Stimulated activated CD8-positive, alpha-beta memory T cell treated with anti-CD3 and anti-CD28 coated beads, Interleukin-15, amount 100 ng/mL, for 48 hours (primary cell): Measurements from ENCODE around the gene F8.

Experiments used
- DNase-seq, 2 donors: peaks; one replicate each; pipeline ENCODE4 v3.0.0-alpha.2; 2020; ENCODE audit warnings: low read depth in 2 of 2

F8 gene

DNA sequence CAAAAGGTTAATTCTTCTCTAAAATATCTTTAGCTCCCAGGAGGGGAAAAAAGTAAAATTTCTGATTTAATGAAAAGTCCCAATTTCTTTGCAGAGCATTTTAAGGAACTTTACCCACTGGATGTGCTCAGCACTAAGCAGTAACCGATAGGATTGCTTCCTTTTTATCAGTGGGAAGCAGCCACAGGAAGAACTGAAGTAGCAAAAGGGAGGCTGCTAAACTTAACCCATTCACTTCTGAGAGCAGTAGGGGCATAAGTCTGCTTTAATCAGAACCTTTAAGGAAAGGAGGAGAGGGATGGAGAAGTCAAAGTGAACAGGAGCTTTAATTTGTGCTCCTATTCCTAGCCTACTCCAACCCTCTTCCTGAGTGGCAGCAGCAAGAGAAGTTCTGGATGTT, at the start of gene F8:
Gene F8 (minus strand): TSS at position 139 of the 400 bp plus-strand sequence. CDS start 171 bp downstream, outside the sequence.
- no peak for DNase-seq

DNA sequence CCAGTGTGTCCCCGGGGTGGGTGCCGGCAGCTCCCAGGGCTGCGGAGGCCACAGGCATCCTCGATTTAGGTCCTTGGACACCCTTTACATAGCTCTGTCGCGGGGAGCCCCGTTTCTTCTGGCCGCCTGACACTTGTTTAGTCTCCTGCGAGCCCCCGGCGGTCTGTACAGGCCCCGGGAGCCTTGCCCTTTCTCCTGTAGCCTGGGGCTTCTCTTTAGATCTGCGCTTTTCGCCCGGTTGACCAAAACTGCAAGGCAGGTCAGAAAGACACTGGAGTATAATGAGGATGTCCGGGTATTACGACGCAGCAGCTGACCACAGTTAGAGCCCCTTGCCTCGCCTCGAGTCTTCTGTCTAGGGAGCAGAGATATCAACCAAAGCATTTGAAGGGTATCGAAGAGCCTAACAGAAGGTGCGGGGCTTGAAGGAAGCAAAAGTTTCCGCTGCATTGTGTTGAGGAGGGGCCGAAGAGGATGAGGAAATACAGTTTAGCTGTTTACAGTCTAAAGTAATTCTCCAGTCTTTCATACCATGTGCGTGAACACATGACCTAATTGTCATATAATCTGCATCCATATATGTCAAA, 49.3 kb upstream of the F8 start:
- DNase-seq: no peak

DNA sequence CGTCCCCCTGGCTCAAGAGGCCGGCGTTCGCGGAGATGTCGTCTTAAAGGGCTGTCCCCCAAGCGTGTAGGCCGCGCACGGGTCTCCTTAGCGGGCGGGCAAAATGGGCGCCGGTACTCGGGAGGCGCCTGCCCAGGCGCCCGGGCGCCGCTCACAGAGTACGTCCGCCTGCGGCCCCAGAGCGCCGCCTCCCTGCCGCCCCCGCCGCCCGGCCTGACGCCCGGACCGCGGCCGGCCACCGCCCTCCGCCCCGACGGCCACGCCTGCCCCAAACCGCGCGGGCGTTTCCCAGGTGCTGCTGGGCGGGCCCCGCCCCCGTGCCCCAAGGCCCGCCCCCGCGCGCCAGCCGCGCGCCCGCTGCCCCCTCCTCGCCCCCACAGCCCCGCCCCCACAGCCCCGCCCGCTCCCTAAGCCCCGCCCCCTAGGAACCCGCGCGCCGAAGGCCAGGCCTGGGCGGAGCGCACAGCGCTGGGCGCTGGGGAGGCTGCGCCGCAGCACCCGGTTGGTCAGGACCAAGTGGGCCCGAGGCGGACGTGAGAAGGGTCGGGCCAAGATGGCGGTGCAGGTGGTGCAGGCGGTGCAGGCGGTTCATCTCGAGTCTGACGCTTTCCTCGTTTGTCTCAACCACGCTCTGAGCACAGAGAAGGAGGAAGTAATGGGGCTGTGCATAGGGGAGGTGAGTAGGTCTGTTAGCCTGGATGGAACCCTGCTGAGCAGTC, 48.6 kb upstream of the F8 start, which contains the start of the genes BRCC3, CMC4 and MTCP1:
Gene BRCC3 (plus strand): TSS at position 534 of the 719 bp plus-strand sequence. CDS start 20 bp downstream, at position 554.
Gene CMC4 (minus strand): TSS at position 162 of the 719 bp plus-strand sequence. CDS start 7,113 bp downstream, outside the sequence.
Gene MTCP1 (minus strand): TSS at position 162 of the 719 bp plus-strand sequence. CDS start 5,126 bp downstream, outside the sequence.
- peak; percentile 68 to 73 for DNase-seq

DNA sequence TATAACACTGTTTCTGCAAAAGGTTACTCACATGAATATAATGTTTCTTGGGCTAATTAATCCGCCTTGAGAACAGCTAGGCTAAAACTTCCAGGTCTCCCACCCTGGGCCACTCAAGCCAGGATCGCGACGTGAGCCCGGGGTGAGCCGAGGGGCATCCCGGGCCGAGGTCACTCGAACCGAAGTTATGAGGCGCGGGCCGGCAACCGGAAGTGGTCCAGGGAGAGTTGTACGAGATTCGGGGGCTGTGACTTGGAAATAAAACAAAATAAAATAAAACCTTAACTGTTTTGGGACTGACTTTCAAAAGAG, 48.1 kb upstream of the F8 start:
- DNase-seq: no peak

DNA sequence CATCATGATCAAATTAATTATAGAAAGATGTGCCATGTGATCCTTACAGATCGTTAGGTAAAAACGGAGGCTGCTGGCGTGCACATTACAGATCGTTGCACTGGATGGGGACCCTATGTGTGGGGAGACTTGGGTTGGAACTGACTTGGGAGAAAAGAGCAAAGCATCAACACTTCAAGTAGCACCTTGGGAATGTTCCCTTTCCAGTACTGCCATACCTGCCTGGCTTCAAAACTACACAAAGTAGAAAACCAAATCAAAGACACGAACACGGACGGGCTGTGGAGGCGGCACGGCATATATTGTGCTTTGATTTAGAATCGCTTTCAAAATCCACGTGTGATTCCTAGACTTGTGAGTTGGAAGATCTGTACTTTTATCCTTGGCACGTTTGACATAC, 47.5 kb upstream of the F8 start:
- no peak for DNase-seq

DNA sequence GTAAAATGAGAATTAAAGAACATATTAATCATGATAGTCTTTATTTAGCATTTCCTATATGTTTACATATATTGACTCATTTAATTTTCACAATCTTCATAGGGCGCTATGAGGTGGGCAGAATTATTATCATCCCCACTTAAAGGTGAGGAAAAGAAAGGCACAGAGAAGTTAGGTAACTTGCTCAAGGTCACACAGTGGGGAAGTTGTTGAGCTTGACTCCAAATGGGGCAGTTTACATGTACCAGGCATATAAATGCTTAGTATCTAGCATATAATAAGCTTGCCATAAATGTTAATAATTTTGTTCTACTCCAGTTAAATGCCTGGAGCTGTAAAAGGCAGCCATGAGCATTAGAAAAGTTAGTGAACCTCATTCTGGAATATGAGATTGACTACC, 46.9 kb upstream of the F8 start:
- DNase-seq: no peak

DNA sequence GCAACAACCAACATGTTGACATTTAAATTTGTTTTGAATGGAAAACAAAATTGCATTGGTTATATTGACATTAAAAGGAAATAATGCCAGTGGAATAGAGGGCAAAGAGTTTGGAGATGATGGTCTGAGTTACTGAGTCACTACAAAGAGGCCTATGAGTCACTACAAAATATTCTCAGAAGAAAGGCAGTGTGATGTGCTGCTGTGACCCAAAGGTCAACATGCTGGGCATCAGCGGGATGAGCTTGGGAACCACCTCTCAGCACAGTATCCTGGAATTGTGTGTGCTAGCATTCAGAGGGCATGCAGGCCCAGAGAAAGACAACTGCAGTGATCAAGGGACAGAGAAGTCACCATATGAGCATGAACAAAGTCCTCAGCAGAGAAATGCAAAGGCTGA, 45.6 kb upstream of the F8 start:
- DNase-seq: no peak

DNA sequence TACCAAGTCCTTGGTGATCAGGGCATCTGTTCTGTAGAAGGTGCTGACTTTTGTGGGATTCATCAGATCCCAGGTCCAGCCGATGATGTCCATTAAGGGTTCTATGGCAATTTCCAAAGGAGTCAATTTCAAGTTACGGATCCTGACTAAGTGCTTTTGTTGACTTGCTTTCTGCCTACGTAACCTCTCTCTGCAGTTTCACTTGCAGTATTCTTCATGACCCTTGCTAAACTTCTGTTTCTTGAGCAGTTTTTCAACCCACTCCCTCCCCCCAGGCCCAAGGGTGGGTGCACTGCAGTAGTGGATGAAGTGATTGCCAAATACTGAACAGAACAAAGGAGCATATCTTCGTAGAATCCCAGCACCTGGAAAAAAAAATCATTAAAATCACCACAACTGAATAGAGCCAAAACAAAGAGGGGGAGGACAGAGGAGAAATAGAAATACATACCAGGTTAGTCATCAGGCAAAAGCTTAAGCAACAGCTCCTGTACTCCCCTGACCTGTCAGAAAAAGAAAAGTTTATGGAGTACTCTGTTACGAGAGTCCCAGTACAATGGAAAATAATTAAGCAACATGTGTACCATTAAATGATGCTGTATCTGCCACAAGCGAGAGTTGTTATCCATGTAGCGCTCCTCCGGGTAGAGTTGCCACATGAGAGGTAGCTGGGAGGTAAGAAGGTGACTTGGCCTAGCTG, 42.7 kb upstream of the F8 start:
- no peak for DNase-seq

DNA sequence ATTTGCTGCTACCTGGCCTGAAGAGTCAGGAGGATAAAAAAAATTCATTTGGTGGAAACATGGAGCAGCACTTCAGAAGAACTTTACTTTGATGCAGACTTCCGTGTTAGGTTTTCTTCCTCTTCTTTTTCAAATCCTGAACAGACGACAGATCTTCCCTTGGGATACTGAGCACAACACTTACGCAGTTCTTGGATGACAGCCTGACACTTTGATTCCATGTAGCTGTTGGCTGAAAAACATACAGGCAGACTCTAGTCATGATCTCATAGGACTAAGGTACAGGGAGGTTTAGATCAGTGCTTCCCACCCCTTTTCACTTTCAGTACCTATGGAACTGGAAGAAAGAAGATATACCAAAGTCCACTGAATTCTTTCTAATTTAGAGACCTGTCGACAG, 39.2 kb upstream of the F8 start:
- no peak for DNase-seq

DNA sequence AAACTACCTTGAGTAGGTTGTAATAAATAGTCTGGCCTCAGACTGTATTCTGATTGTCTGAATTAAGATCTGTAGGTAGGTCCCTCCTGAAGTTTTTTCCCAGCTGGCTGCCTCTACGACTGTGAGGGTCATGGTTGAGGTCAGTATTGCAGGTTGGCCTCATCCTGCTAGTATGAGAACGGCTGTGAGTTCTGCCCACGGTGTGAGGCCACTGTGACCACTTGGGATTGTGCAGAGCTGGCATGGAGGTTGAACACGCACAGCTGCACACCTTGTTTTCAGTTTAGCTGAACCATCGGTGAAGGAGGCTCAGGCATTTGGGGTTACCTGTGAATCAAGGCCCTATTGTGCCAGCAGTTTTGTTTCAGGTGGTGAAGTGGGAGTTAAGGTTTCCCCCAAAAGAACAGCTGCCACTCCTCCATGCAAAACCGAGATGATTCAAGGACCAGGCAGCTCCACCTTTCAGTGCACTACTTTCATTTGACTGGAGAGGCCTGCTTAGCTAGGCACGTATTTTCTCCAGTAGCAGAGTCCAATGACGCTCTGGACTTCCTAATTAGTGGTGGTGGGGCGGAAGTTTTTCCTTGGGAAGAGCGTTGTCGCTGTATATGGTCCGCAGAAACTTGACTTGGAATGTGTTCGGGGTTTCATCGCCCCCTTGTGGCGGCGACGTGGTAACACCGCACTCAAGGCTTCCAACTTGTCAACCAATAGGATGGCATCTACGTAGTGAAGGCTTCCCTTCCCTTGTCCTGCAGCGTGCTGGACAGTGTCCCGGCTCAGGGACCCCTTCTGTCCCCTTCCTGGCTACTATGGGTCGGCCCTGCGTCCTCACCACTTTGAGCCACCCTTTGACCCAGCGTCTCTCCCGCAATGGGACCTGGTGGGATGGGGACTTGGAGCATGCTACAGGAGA, 34.6 kb upstream of the F8 start:
- no peak for DNase-seq

DNA sequence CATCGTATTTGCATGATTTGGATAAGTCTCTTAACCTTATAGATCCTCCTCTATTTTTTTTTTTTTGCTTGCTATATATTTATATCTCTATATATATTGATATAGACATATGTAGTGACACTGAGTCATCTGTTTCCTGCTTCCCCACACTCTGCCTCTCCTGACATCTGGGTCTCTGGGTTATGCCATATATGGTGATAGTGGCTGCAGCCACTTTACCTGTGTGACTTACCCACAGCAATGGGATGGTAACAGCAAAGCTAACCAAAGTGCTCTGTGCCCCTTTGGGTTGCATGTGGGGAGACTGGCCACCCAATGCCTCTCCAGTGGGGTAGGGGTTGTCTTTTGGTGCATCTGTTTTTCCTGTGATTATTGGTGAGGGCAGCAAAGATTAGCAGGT, 33.9 kb upstream of the F8 start:
- DNase-seq: no peak

DNA sequence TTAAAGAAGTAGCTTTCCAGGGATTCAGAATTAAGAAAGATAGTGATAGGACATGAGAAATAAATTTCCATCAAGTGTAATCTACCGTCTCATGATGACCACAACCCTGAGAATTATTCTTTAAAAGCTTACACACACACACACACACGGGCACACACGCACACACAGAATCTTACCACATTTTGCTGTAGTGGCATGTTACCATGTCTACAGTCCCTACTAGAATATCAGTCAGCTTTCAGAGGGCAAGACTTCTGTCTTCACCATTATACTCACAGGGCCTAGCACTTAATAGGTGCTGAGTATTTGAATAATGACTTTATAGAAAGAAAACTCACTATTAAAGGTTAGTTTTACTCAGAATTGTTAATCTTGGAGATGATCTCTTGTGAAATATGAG, 33.0 kb upstream of the F8 start:
- DNase-seq: no peak

DNA sequence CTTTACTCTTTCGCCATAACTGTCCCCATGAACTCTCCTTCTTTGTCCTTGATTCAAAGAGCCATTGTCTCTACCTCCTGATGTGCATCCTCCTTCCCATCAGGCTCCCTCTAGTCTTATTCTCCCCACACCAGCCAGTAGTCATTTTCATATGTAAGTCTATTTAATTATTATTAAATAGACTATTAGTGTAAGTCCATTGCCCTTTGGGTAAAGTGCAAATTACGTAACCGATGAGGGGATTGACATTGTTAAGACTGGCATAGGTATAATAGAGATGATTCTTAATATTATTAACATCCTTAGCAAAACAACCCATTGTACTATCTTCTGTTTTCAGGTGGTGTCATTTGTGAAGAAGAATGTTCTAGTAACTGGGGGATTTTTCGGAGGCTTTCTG, 31.7 kb upstream of the F8 start:
- DNase-seq: no peak

DNA sequence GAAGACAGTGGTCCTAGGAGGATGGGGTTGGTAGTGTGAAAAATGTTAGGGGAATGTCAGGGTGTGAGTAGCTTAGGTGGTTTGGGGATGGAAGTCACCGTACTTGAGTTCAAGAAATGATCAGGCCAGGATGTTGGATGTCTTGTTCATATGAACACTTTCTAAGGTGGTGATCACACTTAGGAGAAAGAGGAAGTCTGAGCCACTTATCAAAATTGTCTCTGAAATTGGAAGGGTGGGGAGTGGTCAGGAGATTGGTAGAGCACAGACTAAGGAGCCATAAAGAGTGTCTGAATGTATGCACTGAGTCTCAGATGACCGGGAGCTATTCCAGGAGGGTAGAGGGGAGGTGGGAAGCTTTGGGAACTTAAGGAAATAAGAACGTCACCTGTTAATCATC, 31.1 kb upstream of the F8 start:
- no peak for DNase-seq

DNA sequence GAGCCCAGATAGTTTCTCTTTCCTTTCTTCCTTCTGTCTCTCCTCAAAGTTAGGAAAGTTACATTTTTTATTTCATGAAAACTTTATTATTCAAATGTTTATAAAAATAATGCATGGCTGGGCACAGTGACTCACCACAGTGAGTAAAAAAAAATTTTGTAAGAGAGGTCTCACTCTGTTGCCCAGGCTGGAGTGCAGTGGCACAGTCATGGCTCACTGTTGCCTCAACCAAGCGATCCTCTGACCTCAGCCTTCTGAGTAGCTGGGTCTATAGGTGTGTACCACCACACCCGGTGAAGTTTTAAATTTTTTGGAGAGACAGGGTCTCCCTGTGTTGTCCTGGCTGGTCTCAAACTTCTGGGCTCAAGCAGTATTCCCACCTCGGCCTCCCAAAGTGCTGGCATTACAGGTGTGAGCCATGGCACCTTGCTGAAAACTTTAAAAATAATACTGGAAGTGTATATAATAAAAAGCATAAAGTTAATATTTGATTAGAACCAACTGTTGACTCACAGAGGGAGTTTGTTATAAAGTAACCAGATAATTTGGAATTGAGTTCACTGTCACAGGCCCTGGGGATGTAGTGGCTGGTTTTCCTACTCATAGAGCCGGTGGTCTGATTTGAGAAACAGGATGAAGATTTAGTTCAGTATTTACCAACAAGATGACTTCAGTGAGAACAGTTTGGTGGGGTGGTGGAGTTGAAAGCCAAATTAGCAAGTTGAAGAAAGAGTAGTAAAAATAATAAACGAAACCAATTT, 30.4 kb upstream of the F8 start:
- DNase-seq: no peak

DNA sequence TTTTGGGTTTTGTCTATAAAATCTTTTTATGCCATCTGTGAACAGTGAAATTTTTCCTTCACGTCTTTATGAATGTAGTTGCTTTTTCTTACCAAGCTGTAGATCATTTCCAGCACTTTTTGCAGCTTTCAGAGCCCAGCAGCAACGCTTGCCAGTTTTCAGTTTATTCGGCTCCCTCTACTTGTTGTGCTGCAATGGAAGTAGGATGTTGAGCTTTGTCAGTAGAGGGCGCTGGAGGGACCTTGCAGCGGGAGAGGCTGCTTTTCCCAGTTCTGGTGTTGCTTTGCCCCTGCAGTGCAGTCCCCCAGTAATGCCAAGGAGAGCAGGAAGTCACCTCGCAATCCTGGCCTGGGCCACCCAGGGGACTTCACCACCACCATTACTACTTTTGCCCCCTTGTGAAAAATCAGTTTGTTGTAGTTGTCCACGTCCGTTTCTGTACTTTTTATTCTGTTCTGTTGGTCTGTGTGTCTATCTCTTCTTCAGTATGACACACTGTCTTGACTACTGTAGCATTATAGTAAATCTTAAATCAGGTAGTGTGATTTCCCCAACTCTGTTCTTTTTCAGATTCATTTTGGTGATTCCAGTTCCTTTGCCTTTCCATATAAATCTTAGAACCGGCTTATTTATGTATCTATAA, 26.6 kb upstream of the F8 start:
- no peak for DNase-seq

DNA sequence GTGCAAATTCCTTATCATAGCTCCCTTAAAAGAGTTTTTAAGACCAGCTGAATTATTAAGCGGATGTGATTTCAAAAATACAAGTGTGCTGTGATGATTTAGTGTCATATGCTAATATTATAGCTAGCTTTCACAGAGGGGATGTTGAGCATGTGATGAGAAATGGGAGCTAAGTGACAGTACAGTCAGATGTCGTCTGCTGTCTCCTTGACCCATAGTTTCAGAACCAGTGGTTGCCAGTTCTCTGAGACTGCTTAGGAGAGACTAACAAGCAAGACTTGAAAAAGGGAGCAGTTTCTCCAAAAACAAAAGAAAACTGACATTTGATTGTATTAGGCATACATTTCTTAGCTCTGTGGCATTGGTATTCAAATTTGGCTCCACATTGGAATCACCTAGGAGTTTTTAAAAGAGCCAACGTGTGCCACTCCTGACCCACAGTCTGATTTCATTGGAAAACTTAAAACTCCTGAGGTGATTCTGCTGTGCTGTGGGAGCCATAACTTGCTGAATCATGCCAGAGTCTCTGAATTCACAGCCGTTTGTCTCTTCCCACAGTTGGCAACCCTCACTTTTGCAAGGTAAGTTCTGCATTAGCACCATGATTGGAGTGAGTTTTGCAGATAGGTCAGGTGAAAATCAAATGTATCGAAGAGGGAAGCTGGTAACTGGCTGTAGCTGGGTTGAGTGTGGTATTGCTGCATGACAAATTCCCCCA, 24.4 kb upstream of the F8 start:
- no peak for DNase-seq

DNA sequence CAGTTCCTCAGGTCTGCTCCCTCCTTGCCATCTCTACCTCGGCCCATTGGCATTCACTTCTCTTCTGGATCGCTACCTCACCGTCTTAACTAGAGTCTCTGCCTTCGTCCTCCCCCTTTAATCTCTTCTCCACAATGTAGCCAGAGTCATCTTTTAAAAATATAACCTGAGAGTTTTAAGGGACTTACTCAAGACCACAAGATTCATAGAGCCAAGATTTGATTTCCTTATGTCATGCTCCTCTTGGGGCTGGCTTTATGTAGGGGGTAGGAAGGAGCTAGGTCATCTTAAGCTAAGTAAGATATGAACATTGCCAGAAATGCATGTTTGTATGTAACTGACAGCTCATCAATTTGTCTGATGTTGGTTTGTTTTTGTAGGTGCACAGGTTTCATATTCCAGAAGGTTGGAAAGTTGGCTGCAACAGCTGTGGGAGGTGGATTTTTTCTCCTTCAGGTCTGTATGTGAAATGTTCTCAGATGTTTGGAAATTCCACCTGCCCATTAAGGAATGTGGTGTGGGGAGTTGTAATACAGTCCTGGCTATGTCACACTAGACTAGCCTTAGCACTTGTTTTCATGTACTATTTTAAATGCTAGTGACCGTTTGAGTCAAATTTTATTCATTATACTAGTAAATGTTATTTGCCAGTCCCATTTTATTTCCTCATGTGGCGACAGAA, 23.7 kb upstream of the F8 start:
- no peak for DNase-seq

DNA sequence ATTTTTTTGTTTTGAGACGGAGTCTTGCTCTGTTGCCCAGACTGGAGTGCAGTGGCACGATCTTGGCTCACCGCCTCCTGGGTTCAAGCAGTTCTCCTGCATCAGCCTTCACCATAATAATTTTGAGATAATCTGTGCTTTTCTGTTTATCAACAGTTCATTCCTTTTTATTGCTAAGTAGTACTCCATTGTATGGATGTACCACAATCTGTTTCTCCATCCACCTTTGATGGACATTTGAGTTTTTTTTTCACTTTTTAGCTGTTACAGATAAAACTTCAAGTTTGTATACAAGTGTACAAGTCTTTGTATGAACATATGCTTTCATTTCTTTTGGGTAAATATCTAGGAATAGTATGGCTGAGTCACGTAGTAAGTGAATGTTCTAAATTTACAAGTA, 13.2 kb upstream of the F8 start:
- no peak for DNase-seq
